Stimulated activated CD4-positive, alpha-beta T cell treated with anti-CD3 and anti-CD28 coated beads, Interleukin-4, amount 100 ng/mL, for 1 hour (primary cell): ENCODE results near the gene CFAP77.

Experiments used
- DNase-seq: peaks from one replicate; pipeline ENCODE4 v3.0.0-alpha.2; 2020

Gene CFAP77

DNA sequence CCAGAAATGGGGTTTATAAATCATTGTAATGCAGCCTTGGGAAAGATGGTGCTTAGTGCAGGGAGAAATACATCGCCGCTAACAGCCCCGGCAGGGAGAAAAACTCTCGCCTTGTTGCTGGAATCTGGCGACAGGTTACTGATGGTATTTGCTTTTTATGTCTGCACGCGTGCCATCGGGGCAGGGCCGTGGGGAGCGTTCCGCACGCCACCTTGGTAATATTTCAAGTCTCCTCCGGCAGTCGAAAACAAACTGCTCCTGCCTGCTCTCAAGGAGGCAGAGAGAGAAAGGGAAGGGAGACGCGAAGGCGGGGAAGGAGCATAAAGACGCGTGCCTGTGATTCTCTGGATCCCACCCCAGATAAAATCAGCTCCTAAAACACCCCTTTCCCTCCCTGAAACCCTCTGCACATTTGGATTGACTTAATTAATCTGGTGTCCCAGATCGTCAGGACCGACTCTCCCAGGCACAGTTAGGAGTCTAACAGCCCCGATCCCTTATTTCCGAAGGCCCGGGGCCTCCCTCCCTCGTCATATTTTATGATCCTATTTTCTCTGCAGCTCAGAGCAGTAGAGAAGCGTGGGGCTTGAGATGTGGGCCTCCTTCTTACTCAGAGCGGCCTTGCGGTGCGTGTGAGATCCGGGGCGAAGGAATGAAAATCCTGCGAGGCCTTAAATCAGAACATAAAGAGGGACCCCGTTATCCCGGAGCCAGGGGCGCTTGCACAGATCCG is 47.7 kb downstream of the CFAP77 start:
- no peak for DNase-seq

DNA sequence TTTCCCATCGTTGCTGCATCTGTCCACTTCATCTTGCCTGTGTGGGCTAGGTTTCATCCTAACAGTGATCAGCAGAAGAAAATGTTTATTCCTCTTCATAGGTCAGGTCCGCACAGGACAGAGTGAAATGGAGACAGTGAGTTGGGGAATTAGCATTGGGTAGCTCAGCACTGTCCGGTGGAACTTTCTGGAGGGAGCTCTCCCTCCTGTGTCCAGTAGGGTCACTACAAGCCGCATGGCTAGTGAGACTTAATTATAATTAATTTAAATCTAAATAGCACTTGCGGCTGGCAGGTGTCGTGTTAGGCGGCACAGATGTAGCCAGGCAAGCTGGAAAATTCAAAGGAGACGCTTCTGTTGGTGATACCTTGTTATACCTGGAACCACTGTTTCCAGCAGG is 48.4 kb downstream of the CFAP77 start:
- no peak for DNase-seq

DNA sequence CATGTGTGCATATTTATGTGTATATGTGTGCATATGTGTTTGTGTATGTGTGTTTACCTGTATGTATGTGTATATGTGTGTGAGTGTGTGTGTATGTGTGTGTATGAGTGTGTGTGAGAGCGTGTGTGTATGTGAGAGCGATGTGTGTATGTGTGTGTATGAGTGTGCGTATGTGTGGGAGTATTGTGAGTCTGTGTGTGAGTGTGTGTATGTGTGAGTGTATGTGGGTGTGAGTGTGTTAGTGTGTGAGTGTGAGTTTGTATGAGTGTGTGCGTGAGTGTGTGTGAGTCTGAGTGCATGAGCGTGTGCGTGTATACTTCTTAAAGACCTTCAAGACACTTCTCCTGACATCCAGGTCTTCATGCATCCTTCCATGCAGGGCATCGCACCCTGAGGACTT is 49.6 kb downstream of the CFAP77 start:
- DNase-seq = no peak

DNA sequence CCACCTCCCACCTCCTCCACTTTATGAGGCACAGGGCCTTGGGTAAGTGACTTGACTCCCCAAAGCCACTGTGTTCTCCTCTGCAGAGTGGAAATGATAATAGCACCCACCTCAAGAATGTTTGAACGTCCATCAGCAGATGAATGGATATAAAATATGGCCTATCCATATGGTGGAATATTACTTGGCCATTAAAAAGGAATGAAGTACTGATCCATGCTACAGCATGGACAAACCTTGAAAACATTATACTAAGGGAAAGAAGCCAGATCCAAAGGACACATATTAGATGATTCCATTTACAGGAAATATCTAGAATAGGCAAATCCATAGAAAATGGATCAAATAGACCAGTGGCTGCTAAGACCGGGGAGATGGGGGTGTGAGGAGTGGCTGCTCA is 50.2 kb downstream of the CFAP77 start:
- DNase-seq = no peak

DNA sequence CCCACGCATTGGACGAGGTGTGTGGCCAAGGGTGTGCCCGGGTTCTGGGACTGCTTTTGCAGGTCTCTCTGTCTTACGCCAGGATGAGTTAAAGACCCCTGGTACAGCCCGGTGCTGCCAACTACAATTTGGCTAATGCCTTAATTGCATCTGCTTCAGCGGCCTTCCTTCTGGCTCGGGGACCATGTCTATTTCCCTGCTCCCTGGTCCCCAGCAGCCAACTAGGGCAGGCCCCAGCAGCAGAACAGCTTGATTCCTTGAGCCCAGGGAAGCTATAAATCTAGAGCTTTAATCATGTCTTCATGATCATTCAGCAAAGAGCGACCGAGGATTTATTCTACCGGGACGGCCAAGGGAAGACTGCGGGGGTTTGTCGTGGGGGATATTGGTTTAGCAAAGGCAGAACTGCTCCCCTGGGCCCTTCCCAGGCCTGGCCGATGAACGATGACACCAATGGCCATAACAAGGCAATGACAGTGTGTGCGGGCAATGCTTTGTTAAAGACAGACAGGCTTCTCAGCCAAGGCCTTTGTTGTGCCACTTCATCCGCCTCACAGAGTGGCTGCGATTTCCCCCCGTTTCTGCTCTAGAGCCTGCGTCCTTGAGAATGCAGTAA is 51.4 kb downstream of the CFAP77 start:
- no peak for DNase-seq

DNA sequence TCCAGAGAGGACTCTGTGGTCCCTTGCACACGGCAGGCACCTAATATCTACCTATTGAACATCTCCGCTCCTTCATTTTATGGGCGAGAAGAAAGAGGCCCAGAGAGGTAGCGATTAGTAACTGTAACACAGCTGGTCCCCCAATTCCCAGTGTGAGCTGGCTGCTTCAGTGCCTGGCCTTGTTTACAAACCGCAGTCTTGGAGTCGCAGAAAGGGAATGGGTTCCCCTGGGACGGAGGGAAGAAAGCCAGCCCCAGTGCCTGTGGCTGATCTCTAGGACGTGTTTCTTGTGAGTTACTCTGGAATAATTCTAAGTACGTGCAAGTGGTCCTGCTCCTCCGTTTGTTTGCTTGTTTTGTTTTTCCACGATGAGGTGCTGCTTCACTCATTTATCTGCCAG is 52.0 kb downstream of the CFAP77 start:
- no peak for DNase-seq

DNA sequence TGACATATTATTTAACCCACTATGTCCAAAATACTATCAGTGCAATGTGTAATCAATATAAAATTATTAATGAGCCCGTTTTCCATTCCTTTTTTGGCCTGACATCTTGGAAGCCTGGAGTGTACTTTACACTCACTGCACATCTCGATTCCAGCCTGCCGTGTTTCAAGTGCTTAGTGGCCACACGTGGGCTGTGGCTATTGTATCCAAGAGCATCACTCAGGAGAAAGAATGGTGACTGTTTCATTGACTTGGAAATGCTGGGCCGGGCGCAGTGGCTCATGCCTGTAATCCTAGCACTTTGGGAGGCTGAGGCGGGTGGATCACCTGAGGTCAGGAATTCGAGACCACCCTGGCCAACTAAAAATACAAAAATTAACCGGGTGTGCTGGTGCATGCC is 54.5 kb downstream of the CFAP77 start:
- DNase-seq = no peak

DNA sequence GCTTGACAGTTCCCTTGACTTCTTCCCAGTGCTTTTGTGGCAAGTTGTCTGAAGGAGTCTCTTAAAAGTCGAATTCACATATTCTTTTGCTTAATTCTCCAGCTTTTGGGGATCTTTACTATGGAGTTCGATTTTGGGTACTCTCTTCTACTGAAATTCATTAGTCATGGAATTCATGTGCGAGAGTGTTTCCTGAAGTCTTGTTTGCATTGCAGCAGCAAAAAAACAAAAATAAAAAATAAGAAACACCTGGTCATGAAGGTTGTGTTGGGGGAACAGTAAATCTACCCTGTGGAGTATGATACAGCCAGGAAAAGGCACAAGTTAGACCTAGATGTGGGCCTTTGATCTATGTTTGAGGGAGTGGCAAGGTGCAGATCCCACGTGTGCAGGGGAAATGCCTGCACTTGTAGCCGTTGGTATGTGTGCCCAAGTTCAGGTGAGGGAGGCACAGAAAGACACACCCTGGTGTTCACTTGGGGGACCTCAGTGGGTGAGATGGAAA is 55.2 kb downstream of the CFAP77 start:
- no peak for DNase-seq

DNA sequence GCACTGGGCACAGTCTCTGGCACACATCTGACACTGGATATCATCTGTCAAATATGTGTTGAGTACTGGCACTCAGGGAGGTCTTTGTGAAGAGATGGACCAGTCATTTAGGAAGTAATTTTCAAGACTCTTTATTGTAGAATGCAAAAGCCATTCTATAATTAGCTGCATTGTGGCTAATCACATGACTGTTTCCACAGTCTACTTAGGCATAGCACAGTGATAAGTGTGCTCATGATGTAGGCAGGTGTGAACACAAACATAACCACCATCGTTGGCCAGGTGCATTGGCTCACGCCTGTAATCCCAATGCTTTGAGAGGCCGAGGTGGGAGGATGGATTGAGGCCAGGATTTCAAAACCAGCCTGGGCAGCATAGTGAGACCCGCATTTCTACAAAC is 62.2 kb downstream of the CFAP77 start:
- no peak for DNase-seq

DNA sequence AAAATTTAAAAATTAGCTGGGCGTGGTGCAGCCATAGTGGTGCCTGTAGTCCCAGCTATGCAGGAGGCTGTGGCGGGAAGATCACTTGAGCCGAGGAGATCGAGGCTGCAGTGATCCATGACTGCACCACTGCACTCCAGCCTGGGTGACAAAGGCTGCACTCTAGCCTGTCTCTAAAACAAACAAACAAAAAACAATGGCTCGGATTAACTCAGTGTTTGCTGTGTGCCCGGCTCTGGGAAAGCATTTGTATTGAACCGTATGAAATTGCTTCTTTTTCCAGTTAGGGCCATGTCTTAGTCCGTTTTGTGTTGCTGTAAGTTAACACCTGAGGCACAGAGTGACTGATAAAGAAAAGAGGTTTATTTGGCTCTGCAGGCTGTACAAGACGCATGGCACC is 62.6 kb downstream of the CFAP77 start:
- no peak for DNase-seq

DNA sequence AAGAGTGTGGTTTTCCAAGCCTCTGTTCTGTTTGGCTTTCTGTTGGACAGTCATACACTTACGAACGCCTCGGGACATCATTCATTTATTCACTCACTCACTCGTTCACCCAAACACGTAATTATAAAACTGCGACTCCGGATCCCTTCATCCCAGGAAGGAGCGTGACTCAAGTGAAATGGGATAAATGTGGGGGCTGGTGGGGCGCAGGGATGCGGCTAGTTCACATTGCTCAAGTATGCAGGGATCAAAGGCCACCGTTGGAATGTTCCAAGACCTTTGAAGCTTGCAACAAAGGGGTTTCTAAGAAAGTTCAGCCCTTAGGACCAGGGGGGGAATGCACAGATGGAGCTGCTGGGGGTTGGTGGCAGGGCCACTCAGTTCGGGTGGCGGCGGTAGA is 64.2 kb downstream of the CFAP77 start:
- DNase-seq = no peak

DNA sequence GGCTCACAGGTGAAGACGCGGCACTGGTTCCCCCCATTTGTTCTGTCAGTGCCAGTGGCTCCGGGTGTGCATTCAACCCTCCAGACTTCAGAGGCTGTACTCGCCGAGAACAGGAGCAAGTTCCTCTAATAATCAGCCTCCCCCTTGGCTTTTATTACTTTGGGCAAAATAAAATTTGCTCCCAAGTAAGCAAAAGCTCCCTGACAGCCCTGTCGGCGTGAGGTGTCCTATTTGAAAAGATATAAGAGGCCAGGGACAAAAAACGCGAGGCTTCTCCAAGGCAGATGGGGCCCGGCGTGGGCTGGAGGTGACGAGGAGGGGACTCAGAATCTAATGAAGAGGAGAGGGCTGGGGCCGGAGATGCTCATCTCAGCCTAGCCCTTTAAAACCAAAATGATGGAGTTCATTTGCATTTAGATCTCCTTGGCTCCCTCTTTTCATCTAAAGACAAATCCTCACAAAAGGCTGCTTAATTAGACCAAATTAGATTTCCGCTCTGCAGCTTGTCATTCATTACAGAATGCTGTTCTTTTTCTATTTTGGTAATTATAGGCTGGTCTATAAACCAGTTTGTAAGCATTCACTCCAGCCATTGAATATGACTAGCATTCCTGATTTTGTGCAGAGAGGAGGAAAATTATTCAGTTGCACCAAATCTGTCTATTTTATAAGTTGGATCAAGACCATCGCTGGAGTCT is 68.5 kb downstream of the CFAP77 start:
- no peak for DNase-seq

DNA sequence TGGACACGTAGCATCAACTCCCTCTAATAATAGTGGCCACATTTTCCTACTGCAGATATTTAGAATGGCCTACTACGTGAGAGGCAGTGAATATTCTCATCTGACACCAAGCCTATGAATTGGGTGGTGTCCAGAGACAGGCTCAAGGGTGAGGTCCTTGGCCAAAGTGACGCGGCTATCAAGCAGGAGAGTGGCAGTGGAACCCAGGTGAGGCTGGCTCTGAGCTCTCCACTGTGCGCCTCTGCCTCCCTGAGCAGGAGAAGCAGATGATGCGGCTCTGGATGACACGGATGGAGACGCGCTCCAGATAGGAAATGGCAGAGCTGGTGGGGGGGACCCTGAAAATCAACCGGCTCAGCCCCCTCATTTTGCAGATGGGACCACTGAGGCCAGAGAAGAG is 69.7 kb downstream of the CFAP77 start:
- no peak for DNase-seq

DNA sequence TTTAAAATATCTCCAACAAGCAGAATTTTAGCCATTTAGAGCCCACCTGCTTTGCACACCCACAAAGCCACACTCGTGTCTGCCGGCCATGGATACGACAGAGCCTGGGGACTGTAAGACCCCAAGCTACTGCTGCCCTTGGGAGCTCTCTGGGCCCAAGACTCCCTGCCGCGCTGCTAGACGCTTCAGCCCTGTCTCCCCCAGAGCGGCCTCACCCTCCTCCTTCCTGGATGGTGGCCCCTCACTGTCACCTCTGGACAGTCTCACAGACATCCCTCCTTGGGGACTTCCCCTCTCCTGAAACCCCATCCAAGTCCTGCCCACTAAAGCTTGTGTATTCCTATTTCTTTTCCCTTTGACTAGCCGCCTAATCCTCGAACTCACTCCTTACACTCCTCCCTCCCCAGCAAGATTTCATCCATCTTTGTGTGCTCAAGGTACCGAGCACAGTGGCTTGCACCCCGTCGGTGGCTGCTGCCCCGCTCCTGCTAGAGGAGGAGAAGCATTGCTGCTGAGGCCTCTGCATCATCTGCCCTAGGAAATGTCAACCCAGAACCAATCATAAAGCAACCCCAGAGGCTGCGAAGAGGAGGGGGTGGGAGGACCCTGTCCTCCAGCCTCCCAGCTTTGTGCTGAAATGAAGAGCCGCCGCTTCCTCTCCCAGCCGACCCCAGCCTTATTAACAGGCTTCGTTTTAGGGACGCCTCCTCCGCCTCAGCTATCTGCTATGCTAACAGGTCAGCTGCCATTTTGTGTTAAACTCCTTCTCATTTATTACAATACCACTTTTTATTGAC is 71.2 kb downstream of the CFAP77 start:
- DNase-seq = no peak

DNA sequence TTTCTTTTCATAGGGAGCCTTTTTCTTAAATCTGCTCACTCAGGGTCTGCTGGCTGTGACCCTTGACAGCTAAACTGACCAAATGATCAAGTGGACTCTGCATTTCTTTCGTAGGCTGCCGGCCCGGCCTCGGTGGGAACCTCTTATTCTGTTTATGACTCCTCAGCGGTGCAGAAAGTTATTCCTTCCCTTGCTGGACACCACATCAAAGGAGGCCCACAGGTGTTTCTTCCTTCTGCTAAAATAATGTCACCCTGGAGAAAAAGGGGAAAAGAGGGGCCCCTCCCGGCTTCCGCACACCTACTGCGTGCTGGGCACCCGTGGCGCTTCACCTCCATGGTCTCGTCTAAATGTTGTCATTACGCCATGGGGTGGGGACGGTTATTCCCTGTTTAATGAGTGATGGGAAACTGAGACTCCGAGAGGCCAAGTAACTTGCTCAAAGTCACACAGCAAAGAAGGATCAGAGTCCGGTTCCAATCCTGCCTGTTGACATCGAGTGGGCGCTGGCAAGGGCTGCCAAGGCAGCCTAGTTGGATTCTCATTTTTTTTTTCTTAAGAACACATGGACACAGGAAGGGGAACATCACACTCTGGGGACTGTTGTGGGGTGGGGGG is 72.3 kb downstream of the CFAP77 start:
- DNase-seq = no peak

DNA sequence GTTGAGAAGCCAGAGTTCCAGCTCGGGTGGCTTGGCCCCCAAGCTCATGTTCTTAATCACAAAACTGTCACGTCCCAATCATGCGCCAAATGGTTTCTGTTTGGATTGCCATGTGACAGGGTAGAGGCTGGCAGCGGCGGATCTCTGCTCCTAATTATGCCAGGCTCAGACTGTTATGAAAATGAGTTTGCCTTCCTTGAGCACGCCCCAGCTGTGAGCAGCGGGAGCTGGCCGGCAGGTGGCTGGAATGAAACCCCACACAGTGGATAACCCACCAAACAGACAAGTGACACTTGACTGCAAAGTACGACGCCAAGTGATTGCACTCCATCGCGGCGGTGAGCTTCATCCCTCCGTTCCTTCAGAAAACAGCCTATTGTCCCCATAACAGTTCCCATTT is 75.4 kb downstream of the CFAP77 start:
- DNase-seq = no peak

DNA sequence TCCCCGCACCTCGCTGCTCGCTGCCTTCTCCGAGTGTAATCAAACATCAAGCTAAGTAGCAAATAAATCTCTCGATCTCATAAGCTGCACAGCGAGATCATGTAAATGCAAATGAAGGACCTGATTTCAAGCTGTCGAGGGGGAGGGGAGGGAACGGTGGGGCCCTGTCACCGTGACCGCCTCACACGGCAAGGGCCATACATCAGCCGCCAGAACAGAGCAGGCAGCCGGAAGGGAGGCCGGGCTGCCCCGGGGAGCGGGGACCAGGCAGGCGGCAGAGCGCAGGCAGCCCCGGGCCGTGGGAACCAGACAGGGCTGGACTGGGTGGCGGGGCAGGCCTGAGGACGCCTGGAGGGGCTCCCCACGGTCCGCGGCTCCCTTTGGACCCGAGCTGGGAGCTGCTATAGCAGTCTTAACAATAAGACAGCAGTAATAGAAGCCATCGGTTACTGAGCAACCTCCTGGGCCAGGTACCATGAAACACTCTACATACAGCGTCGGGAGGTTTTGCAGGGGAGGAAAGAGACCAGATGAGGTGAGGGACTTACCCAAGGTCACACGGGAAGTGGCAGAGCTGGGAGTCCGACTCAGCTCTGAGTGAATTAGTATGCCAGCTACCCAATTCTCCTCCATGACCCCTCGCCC is 76.8 kb downstream of the CFAP77 start:
- peak; percentile 22 for DNase-seq

DNA sequence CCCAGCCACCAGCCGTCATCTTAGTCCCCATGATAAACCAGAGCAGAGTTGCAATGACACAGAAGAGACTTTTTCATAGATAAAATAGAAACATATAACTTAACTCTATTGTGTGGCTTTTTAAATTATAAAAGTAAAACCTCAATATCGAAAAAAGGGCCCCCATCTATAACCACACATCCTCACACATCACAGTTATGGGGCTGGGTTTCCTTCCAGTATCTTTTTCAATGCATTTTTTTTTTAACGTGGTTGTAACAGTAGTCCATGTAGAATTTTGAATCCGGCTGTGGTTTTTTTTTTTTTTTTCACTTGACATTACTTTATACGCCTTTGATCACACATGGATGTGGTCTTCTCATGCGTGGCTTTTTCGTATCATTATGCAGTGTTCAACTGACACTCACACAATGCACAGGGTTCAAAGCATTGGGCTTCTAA is 77.4 kb downstream of the CFAP77 start:
- no peak for DNase-seq

DNA sequence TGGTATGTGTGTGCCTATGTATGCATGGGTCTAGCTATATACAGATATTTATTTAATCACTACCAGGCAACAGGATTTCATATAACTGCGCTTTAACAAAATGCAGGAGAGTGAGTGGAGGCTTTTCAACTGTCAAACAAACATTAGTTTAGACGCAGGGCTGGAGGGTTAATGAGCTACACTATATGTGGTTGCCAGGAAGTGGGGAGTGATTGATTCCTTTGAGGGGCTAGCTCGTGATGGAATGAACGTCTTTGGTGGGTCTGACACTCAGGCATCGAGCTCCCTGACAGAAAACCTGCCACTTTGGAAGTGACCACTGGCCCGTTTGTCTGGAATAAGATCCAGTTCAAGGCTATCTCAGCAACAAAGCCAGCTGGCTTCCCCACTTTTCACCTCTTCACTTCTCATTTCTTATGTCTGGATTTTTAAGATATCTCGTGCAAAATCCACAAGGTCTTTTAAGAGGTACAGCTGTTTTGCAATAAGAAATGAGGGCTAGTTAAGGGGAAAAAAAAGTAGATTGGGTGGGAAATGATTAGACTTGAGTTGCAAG is 78.0 kb downstream of the CFAP77 start:
- no peak for DNase-seq

DNA sequence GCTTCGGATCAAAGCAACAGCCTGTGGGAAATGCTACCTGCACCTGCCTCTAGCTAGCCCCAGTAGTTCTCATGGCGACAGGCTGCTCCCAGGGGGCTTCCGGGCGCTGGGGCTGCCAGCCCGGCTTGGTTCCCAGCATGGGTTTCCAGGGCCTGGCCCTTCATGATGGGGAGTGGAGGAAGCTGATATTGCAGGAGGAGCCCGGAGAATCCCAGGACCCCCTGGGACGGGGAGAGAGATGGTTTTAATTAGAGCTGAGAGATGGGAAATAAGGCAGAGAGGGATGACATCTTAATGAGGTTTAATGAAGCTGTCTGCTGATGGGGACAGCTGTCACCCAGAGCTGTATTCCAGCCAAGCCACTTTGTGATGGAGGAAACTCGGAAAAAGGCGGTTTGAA is 78.6 kb downstream of the CFAP77 start:
- DNase-seq = no peak

DNA sequence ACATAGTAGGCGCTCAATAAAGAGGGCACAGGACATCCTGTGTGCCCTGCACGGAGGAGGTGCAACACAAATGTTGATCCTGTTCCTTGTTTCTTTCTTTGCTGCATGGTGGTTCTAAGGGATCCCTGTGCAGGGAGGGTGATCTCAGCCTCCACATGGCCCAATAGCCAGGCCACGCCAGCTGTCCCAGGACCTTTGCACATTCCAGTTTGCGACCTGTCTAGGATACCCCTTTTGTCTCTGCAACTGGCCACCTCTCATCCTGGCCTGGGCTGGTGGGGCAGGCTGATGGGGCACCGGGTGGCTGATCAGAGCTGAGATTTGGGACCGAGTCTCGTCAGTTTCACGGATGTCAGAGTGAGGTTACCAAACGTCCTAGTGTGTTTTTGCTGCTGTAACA is 79.5 kb downstream of the CFAP77 start:
- DNase-seq = no peak

DNA sequence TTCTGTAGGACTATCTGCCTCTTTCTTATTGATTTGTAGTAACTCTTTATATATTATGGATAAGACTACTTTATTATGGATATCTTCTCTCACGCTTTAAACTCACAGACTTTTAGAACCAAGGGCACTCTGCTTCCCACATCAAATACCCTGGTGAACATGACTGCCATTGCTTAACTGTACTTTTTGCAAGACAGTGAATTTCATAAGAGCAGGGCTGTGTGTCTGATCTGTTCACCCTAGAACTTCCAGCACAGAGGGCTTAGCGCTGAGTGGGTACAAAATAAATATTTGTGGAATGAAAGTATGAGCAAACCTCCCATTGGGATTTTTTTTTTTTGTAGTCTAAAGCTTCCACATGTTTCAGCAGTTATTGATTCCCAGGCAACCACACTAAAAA is 84.8 kb downstream of the CFAP77 start:
- DNase-seq = no peak
